ENCODE results near the gene NARF.

DNA sequence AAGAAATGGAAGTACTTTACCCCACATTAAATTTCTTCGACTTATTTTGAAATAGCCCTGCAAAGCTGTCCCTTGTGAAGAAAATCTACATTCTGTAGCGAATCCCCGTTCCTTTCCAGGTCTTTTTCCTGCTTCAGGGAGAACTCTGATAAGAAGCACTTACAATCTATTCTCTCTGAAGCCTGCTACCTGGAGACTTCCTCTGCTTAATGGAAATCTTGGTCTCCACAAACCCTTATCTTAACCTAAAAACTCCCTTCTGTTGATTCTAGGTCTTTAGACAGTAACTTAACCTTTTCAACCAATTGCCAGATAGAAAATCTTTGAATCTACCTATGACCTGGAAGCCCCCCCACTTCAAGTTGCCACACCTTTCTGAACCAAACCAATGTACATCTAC is 6.4 kb upstream of the NARF start:
- TF ChIP-seq CTCF (IDR thresholded peaks at IDR 0.05; ENCODE audit: extremely low read depth in 1 of 2, insufficient read depth in 1 of 2, low read depth in 1 of 2, low read length in 2 of 2): no peak
- TF ChIP-seq GATA2 (IDR thresholded peaks at IDR 0.05; ENCODE audit: insufficient read depth, insufficient read length, low read depth, low read length): no peak
- TF ChIP-seq MAX (IDR thresholded peaks at IDR 0.05; ENCODE audit: insufficient read depth, insufficient read length): no peak
- no peak for TF ChIP-seq POLR2A (IDR thresholded peaks at IDR 0.05; ENCODE audit: low read depth, low read length)
- no peak for TF ChIP-seq POLR2AphosphoS5 (IDR thresholded peaks at IDR 0.05; ENCODE audit: insufficient read depth, low read depth, low read length)

Data from endothelial cell of umbilical vein (primary cell).